ENCODE measurements around the gene MTCL3.

MTCL3 gene

DNA sequence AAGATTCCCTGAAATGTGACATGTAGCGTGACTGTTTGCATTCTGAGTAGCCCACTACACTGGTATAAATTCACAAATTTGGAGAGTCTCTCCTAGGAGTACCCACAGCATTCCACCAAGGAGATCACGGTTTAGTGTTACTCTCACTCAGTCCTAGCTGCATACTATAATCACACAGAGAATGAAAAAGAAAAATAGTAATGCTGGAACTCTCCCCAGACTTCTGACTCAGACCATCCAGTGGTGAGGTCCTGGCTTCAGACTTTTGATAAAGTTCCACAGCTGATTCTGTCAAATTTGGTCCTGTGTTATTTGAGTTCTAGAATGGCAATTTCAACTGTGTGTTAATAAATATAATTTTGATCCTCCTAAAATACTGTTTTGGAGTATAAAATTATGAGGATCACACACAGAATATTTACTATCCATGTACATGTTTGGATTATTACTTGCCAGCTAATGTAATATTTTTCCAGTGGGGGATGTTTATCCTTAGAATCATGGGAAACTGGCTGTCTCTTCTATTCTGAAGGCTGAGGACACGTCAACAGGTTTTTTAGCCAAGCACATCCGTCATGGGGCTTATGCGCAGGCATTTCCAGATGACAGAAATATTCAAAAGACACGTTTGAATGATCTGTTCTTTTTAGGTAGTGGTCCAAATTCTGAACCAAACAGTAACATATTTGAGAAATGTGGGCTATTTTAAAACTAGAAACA is 54.8 kb downstream of the MTCL3 start:
- H3K36me3 ChIP-seq = no peaks in the 10 kb centered on the region
- H3K4me1 ChIP-seq = no peaks in the 10 kb centered on the region
- H3K9me3 ChIP-seq = no peaks in the 10 kb centered on the region
- TF ChIP-seq POLR2AphosphoS5 (IDR thresholded peaks at IDR 0.05) (no peak), POLR2A (IDR thresholded peaks at IDR 0.05) (no peak)
- TF ChIP-seq, protein P1, sequence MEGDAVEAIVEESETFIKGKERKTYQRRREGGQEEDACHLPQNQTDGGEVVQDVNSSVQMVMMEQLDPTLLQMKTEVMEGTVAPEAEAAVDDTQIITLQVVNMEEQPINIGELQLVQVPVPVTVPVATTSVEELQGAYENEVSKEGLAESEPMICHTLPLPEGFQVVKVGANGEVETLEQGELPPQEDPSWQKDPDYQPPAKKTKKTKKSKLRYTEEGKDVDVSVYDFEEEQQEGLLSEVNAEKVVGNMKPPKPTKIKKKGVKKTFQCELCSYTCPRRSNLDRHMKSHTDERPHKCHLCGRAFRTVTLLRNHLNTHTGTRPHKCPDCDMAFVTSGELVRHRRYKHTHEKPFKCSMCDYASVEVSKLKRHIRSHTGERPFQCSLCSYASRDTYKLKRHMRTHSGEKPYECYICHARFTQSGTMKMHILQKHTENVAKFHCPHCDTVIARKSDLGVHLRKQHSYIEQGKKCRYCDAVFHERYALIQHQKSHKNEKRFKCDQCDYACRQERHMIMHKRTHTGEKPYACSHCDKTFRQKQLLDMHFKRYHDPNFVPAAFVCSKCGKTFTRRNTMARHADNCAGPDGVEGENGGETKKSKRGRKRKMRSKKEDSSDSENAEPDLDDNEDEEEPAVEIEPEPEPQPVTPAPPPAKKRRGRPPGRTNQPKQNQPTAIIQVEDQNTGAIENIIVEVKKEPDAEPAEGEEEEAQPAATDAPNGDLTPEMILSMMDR (IDR thresholded peaks at IDR 0.05) = no peak
- no peak overlapping the region for H3K4me3 ChIP-seq
- DNase-seq (ENCODE audit: low spot score in 2 of 2) = no peak
- no peak overlapping the region for H3K27ac ChIP-seq
- intact Hi-C loops (cut with DNase I; ENCODE audit: low total_unique reads) = no loop called here
- no peaks in the 10 kb centered on the region for H3K27me3 ChIP-seq

DNA sequence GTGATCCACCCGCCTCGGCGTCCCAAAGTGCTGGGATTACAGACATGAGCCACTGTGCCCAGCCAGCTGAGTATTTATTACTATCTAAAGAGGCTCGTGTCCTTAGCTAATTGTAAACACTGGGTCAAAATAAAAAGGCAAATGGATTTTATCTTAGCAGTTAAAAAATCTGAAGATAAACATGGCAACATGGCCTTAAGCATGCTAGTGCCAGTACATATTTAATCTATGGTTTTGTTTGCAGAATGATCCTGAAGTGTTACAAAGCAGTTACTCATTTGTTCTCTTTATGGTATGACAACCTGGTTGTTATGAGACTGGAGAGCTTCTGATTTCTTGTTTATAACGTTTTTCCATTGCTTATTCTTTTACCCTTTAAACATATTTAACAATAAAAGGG is 56.1 kb downstream of the MTCL3 start:
- Histone ChIP-seq H3K36me3 (no peaks in the 10 kb centered on the region), H3K27ac (no peak overlapping the region), H3K27me3 (no peaks in the 10 kb centered on the region), H3K4me3 (no peak overlapping the region), H3K4me1 (no peaks in the 10 kb centered on the region), H3K9me3 (no peaks in the 10 kb centered on the region)
- TF ChIP-seq, protein P1 (IDR thresholded peaks at IDR 0.05) = no peak
- no peak for TF ChIP-seq POLR2A (IDR thresholded peaks at IDR 0.05)
- TF ChIP-seq POLR2AphosphoS5 (IDR thresholded peaks at IDR 0.05) = no peak
- no peak for DNase-seq (ENCODE audit: low spot score in 2 of 2)
- intact Hi-C loops (cut with DNase I; ENCODE audit: low total_unique reads) = no loop called here

DNA sequence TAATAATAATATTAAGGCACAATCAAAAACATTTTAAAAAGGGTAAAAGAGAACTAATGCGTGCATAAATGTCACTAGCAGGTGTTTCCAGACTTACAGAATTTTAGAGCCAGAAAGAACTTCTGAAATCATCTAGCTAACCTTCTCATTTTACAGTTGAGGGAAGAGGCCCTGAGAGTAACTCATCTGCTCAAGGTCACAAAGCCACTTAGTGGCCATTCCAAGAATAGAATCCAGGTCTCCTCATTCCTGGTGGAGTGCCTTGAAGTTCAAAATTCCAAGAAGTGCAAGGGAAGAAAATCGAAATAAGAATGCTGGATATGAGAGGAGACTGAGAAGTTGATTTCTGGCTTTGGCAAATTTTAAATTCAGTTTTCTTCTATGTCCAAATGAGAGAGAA is 56.8 kb downstream of the MTCL3 start:
- H3K36me3 ChIP-seq = no peaks in the 10 kb centered on the region
- no peaks in the 10 kb centered on the region for H3K27me3 ChIP-seq
- H3K27ac ChIP-seq = no peak overlapping the region
- TF ChIP-seq POLR2AphosphoS5 (IDR thresholded peaks at IDR 0.05) = no peak
- no peak for TF ChIP-seq POLR2A (IDR thresholded peaks at IDR 0.05)
- TF ChIP-seq, protein P1 (IDR thresholded peaks at IDR 0.05) = no peak
- H3K4me3 ChIP-seq = no peak overlapping the region
- H3K4me1 ChIP-seq = no peaks in the 10 kb centered on the region
- intact Hi-C loops (cut with DNase I; ENCODE audit: low total_unique reads) = no loop called here
- no peaks in the 10 kb centered on the region for H3K9me3 ChIP-seq
- no peak for DNase-seq (ENCODE audit: low spot score in 2 of 2)

DNA sequence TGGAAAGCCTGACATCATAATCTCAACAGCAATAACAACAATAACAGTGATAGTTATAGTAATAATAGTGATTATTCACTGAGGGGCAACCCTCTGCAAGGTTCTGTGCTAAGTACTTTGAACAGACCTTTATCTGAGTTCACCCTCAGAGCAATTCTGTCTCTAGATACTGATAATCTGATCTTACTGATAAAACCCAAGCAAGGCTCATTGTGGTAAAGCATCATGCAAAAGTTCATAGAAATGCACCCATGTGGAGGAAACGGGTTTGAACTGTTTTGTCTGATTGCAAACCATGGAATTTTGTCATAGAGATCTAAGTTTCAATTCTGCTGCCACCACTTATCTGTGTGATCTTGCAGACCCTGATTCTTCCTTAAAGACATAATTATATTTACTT is 58.7 kb downstream of the MTCL3 start:
- intact Hi-C loops (cut with DNase I; ENCODE audit: low total_unique reads) = no loop called here
- Histone ChIP-seq H3K36me3 (no peaks in the 10 kb centered on the region), H3K27me3 (no peaks in the 10 kb centered on the region), H3K4me1 (no peaks in the 10 kb centered on the region), H3K4me3 (no peak overlapping the region), H3K27ac (no peak overlapping the region), H3K9me3 (no peaks in the 10 kb centered on the region)
- TF ChIP-seq POLR2A (IDR thresholded peaks at IDR 0.05) (no peak), POLR2AphosphoS5 (IDR thresholded peaks at IDR 0.05) (no peak)
- TF ChIP-seq, protein P1 (IDR thresholded peaks at IDR 0.05) = no peak
- DNase-seq (ENCODE audit: low spot score in 2 of 2) = no peak

DNA sequence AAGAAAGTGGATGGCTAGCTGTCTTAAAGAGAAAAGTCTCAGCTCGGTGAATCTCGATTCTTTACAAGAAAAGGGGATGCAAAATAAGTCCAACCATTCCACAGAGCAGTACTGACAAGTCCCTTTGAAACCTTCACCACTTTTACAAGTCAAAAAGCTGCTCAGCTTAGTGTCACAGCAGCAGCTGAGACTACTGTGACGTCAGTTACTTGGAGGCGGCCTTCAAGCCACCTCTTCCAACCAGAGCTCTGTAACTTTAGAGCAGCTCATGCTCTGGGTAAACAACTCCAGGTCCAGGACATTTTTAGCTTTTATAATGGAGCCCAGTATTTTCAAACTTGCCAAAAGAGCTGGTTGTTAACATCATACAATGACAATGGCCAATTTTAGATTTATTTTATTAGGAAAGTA is 59.9 kb downstream of the MTCL3 start, which contains the start of gene KIAA0408:
Gene KIAA0408 (minus strand): TSS at position 159 of the 411 bp plus-strand sequence. CDS start 5,408 bp downstream, outside the sequence.
- peak in 1 of 3 donors; percentile 39 for TF ChIP-seq POLR2AphosphoS5 (IDR thresholded peaks at IDR 0.05)
- no peak for TF ChIP-seq POLR2A (IDR thresholded peaks at IDR 0.05)
- Histone ChIP-seq H3K27ac (peak within 1 kb of the TSS; percentile 26 to 66), H3K9me3 (no peaks in the 10 kb centered on the region), H3K27me3 (no peaks in the 10 kb centered on the region), H3K36me3 (no peaks in the 10 kb centered on the region), H3K4me1 (no peaks in the 10 kb centered on the region), H3K4me3 (peak within 1 kb of the TSS; percentile 20 to 35 (median 30))
- intact Hi-C loops (cut with DNase I; ENCODE audit: low total_unique reads) = loop anchor here (10.0 kb wide), 1 partner anchor 196 kb away; no protein-coding TSS in a partner anchor
- no peak for DNase-seq (ENCODE audit: low spot score in 2 of 2)

All from breast epithelium (tissue), 4 donors.